ENCODE results near the gene WBP2. TPM values are rescaled to one million over a fixed set of nuclear protein-coding genes. Genes with fewer than 3 reads are reported as not detected.
A peak's percentile ranks its signal among the peaks of the same experiment; 100 is the strongest.

Gene WBP2
- total and polyA plus RNA-seq, 9 of the 15 experiments (the other 6 are each of a cell fraction or from before 2014, with no cell fraction given): 2.2 to 74.3 (median 20.0) TPM

GRCh38 chr17:75856062-75856756 is 1.1 kb upstream of the WBP2 start:
- peak; percentile 69 for FAIRE-seq
- intact Hi-C loops (cut with micrococcal nuclease) (loop anchor here (5.0 kb wide), 1 partner anchor 74 kb away; the partner anchor contains the start of gene UNK), in situ Hi-C loops (cut with MboI) (no loop called here)
- Histone ChIP-seq H3K4me3 (peak overlapping the region; percentile 88), H2AFZ (ENCODE audit: low read depth, low read length) (peak overlapping the region; percentile 69), H3K27ac (ENCODE audit: extremely low read depth, low read depth, low read length) (peak overlapping the region; percentile 93), H3K9me3 (replicated peaks; ENCODE audit: control insufficient read depth, insufficient read depth, low read depth, low read length) (no peaks in the 10 kb centered on the region), H3K27me3 (ENCODE audit: control insufficient read depth in 2 of 2, insufficient read depth in 2 of 2, low read length in 2 of 2) (no peaks in the 10 kb centered on the region), H3K4me2 (ENCODE audit: insufficient read depth, low read length) (peak overlapping the region; percentile 93), H3K9me1 (ENCODE audit: control insufficient read depth, insufficient read depth, low read length) (no peaks in the 10 kb centered on the region), H3K9ac (ENCODE audit: insufficient read depth in 1 of 2, low read depth in 2 of 2, low read length in 2 of 2) (peak overlapping the region; percentile 96 to 97), H3K79me2 (ENCODE audit: control insufficient read depth, insufficient read depth, low read length) (peaks cover 34% of the 10 kb centered on the region), H3K36me3 (ENCODE audit: control insufficient read depth, insufficient read depth, low read length) (peaks cover 5% of the 10 kb centered on the region; the same call in 2 of the 3 replicates), H4K20me1 (replicated peaks; ENCODE audit: control insufficient read depth, insufficient read depth, low read length) (no peaks in the 10 kb centered on the region), H3K4me1 (replicated peaks in 1 of 2; ENCODE audit: control insufficient read depth in 2 of 2, insufficient read depth in 2 of 2, low read length in 2 of 2) (peaks cover 31 to 34% of the 10 kb centered on the region in 2 experiments)
- CTCF ChIA-PET (ENCODE audit: low intra/inter-chr PET ratio): interaction anchor here (2.6 kb wide), 1 partner anchor 40 kb away, joined by 16 read pairs; the partner anchor contains the start of gene TRIM65
- POLR2A ChIA-PET: interaction anchor here (0.6 to 8.2 kb wide), 12 partner anchors 9 to 1120 kb away, joined by 3 to 109 read pairs (median 4); partner anchors contain the start of gene UNC13D
- peak; percentile 70 for ATAC-seq
- DNase-seq (ENCODE audit: extremely low read depth in 1 of 4, low spot score in 3 of 4): peak in 1 of 4 experiments; percentile 49
- 2% methylated on average over 24 of the region's 24 CpGs for WGBS (ENCODE audit: insufficient coverage, low coverage, missing lambda C conversion rate)
- TSS peak; percentile 85 for BruUV-seq (replicated peaks)
- TF ChIP-seq RAD21 (CRISPR knock-in tag; conservative IDR thresholded peaks at IDR 0.05 in 1 of 2, IDR thresholded peaks at IDR 0.05 in 1 of 2): peak; percentile 57 to 59; a peak in 2 of 4 replicates
- TF ChIP-seq CTCF (IDR thresholded peaks at IDR 0.05 in 2 of 3, conservative IDR thresholded peaks at IDR 0.05 in 1 of 3; ENCODE audit: insufficient read depth in 2 of 3, low read depth in 1 of 3, low read length in 3 of 3): peak in 1 of 3 experiments; percentile 76; a peak in 2 of 6 replicates
- peak; percentile 61 for TF ChIP-seq ETV1 (tag; conservative IDR thresholded peaks at IDR 0.05; ENCODE audit: low read depth)
- TF ChIP-seq BRD9 (IDR thresholded peaks at IDR 0.05; ENCODE audit: low read depth, partially characterized antibody): peak; percentile 32
- peak in 1 of 2 experiments; percentile 68; a peak in 1 of 4 replicates for TF ChIP-seq HDAC1 (IDR thresholded peaks at IDR 0.05)
- TF ChIP-seq, protein P1, sequence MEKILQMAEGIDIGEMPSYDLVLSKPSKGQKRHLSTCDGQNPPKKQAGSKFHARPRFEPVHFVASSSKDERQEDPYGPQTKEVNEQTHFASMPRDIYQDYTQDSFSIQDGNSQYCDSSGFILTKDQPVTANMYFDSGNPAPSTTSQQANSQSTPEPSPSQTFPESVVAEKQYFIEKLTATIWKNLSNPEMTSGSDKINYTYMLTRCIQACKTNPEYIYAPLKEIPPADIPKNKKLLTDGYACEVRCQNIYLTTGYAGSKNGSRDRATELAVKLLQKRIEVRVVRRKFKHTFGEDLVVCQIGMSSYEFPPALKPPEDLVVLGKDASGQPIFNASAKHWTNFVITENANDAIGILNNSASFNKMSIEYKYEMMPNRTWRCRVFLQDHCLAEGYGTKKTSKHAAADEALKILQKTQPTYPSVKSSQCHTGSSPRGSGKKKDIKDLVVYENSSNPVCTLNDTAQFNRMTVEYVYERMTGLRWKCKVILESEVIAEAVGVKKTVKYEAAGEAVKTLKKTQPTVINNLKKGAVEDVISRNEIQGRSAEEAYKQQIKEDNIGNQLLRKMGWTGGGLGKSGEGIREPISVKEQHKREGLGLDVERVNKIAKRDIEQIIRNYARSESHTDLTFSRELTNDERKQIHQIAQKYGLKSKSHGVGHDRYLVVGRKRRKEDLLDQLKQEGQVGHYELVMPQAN (IDR thresholded peaks at IDR 0.05; ENCODE audit: borderline replicate concordance): peak; percentile 59; the same call in 1 of the 2 replicates
- TF ChIP-seq ARID4B (CRISPR knock-in tag; IDR thresholded peaks at IDR 0.05): 0 out of 2 replicates have a peak, but pooled peaks have one; percentile 12
- TF ChIP-seq XRCC5 (IDR thresholded peaks at IDR 0.05; ENCODE audit: low read depth, low read length): 0 out of 2 replicates have a peak, but pooled peaks have one; percentile 4
- no peak for TF ChIP-seq HOMEZ (CRISPR knock-in tag; IDR thresholded peaks at IDR 0.05)

Data from K562 (cell line).